Muscle of arm (tissue), 12 donors: Measurements from ENCODE around the gene ZSCAN21. TPM values are rescaled to one million over a fixed set of nuclear protein-coding genes. Genes with fewer than 3 reads are reported as not detected.

Experiments used
- DNase-seq: peaks from one replicate; pipeline ENCODE4 v3.0.0-alpha.2; 2013
- polyA plus RNA-seq, 12 donors: library from polyadenylated mRNA; unstranded; fragments of 120-200 nt; gene quantifications; one replicate each; pipeline ENCODE4 v1.2.1, GENCODE V29; 2013; ENCODE audit not compliant: insufficient read length in 12 of 12

Gene ZSCAN21
- polyA plus RNA-seq, 12 donors, result 13.2 to 17.9 (median 15.2) TPM; not detected in 1

DNA sequence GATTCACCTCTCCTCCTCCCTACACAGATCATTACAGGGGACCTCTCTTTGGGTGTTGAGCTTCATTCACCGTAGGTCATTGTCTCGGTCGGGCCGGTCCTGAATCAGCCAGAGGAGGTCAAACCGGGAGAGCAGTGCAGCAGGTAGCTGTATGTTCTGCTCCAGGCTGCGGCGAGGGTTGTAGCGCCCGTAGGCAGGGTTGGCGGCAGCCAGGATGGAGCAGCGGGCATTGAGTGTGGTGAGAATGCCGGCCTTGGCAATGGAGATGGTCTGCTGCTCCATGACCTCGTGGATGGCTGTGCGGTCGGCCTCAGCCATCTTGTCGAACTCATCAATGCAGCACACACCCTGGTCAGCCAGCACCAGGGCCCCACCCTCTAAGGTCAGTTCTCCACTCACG lies 46.1 kb downstream of the ZSCAN21 start:
- DNase-seq, result no peak

DNA sequence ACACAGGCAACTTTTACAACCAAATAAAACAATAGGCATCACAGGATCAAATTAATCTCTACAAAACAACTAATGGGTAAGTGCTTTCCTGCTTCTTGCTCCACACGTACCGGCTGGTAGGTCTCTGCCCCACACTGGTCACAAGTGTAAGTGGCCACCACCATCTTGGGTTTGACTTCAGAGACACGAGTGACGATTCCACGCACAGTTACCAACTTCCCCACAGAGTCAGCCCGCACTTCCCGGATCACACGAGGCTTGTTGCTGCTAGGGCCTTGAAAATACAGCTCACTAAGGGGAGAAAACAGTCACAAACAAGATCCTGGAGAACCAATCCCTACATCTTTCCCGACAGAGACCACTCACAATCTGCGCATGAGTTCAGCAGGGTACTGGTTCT lies 49.3 kb downstream of the ZSCAN21 start:
- DNase-seq, result no peak

DNA sequence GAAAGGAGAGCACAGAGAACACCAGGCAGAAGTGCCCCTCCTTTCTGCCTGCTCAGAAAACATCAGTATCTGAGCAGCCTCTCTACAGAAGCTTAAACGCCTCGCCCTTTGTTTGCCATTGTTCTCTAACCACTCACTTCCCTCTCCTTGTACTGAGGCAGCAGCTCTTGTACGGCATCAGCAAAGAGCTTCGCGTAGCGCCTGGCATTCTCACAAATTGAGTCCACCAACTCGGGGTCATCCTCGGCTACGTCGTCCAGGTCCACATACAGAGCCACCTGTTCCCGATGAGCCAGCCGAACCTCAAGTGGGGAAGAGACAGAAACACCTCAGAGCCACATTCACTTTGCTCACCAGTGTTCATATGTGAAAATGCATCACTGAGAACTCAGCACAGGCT lies 49.9 kb downstream of the ZSCAN21 start:
- no peak for DNase-seq

DNA sequence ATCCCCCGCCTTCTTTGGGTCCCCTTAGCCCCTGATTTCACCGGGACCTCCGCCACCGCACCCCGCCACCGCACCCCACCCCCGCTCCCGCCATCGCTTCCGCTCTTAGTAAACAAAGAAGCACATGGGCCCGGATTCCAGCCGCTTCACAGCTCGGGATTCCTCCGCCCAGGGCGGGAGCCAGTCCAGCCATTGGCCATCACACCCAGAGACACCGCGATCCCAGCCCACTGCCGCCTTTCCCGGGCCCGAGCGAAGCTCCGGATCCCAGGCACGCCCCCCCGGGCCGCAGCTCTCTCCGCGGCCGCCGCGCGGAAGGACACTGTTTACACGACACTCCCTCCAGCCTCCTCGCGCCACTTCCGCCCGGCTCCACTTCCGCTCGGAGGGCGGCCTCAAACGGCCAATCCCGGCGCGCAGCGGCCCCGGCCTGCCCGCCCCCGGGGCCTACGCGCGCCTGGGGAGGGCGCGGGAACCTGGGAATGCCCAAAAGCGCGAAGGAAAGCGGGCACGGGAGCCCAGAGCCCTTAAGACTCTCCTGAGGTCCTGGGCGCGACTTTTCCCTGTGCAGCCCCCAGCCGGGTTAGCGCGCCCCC lies 50.9 kb downstream of the ZSCAN21 start:
- DNase-seq, result peak; percentile 96

DNA sequence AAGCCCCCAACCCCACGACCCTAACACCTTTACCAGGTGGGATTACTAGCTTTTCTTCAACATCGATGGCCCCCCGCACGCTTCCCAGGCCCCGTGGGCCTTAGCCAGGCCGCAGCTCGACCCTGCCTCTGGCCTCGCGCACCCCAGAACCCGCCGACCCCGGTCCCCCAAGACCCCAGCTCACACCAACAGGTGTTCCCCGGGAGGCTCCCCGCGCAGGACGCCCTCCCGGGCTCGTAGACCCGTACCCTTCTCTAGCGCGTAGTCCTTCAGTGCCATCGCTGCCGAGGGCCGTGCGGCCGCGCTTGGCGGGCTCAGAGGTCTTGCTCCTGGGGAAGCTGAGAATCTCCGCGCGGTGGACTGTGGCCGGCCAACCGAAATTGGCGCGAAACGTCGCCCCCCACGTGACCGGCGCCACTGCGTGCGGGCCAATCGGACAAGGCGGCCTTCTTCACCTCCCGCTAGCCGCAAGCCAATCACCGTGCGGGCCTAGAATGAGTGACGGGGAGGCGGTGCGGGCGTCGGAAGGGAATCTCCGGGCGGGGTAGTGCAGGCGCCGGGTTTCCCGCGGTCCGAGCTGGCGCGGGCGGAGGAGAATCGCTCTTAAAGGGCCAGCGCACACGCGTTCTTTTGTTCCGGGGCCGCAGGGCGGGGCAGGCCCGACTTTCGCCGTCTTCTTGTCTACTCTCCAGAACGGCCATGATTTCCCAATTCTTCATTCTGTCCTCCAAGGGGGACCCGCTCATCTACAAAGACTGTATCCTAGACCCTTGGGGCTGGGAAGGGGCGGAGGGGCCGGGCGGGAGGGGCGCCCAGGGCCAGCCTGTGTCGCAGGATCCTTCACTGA lies 51.7 kb downstream of the ZSCAN21 start, which contains the start of the genes AP4M1 and MCM7:
AP4M1 (plus strand) TSS at position 628 of the 847 bp plus-strand sequence; CDS start at position 700, 72 bp downstream.
MCM7 (minus strand) TSS at position 382 of the 847 bp plus-strand sequence; CDS start at position 279, 103 bp downstream.
- DNase-seq, result peak; percentile 98

DNA sequence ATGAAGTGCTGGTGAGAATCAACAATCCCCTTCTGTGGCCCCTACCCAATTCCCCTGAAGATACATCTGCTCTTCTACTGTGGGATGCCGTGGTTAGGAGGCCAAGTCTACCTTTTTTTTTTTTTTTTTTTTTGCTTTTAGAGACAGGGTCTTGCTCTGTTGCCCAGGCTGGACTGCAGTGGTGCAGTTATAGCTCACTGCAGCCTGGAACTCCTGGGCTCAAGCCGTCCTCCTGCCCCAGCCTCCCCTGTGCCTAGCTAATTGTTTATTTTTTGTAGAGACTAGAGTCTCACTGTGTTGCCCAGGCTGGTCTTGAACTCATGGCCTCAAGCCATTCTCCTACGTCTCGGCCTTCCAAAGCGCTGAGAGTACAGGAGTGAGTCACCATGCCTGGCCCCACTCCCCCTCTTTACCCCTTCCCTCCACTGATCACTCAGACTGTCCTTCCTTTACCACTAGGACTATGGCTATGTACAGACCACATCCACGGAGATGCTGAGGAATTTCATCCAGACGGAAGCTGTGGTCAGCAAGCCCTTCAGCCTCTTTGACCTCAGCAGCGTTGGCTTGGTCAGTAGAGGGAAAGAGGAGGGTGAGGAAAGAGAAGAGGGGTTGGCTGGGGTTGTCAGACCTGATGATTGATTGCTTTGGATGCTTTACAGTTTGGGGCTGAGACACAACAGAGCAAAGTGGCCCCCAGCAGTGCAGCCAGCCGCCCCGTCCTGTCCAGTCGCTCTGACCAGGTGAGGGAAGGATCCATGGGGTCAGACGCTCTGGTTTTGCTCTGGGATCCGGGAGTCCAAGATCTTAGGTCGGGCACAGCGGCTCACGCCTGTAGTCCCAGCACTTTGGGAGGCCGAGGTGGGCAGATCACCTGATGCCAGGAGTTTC lies 53.6 kb downstream of the ZSCAN21 start:
- no peak for DNase-seq

DNA sequence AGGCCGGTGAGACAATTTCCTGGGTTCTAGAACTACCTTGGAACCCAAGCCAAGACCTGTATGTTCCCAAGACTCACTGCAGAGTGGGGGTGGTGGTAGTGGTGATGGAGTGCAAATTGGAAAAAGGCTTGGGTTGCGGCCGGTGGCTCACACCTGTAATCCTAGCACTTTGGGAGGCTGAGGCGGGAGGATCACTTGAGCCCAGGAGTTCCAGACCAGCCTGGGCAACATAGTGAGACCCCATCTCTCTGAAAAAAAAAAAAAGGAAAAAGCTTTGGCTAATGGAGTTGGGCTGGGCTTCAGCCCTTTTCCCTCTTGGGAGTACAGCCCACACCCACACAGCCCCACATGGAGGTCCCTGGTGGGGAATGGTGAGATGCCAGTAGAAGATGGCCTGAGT lies 56.0 kb downstream of the ZSCAN21 start:
- no peak for DNase-seq

DNA sequence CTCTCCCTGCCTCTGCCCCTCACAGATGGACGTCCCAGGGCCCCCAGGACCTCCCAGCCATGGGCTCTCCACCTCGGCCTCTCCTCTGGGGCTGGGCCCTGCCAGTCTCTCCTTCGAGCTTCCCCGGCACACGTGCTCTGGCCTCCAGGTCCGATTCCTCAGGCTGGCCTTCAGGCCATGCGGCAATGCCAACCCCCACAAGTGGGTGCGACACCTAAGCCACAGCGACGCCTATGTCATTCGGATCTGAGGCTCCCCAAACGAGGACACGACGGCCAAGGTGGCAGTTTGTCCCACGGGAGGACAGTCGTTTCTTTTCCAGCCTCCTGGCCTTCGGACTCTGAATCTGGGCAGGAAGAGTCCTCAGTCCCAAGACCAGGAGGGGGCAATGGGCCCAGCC lies 57.1 kb downstream of the ZSCAN21 start:
- no peak for DNase-seq

DNA sequence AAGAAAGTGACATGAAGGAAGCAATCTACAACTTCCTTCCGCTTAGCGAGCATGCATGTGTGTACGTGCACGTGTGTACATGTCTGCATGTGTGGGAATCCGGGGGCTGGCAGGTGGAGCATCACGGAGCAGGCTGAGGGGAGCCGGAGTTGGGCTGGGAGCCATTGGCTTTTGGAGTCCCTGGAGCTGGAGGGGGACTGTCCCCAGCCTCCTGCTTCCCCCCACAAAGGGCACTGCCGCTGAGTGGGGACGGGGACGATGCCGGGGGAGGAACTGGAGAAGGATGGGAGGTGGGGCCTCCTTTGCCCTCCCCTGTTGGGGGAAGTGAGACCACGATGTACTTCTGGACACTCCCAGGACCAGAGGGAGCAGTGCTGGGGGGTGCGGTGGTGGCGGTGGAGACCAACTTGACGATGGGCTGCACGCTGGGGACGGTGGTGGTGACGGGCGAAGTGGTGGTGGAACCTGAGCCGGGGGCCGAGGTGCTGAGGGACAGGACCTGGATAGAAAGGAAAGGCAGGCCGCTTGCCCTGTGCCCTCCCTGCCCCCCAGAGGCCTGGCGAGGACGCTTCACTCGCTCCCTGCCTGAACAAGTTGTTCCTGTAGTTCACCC lies 57.7 kb downstream of the ZSCAN21 start:
- DNase-seq, result no peak

DNA sequence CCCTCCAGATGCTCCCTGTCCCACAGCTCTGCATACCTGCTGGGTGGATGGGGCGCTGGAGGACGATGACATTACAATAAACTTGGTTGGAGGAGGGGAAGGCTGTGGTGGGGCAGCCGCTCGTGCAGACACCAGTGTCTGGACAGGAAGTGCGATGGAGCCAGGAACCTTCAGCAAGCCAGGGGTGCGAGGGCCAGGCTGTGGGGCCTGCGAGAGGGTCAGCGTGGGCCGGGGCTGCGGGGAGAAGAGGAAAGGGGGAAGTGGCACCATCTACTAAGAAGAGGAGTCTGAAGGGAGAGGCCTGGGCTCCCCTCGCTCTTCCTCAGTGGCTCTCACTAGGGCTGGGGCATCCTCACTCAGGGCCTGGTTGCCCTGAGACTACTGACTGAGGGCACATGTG lies 58.3 kb downstream of the ZSCAN21 start:
- no peak for DNase-seq

DNA sequence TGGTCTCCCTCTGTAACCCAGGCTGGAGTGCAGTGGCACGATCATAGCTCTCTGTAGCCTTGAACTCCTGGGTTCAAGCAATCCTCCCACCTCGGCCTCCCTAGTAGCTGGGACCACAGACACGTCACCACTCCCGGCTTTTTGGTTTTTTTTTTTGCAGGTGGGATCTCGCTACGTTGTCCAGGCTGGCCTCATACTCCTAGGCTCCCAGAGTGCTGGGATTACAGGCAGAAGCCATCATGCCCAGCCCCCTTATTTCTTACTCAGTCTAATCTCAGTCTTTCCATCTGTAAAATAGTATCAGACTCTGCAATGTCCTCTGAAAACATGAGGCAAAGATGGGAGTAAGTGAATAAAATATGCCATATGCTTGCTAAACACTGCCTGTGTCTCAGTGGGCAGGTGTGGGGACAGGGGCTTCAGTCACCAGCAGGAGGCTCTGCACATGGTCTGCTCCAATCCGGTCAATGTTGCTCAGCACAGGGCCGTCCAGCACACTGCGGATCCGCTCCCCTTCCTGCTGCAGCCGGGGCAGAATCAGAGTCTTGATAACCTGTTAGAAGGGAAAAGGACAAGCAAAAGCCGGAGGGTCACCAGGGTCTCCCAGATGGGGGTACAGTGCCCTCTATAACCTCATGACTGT lies 60.1 kb downstream of the ZSCAN21 start:
- DNase-seq, result no peak

DNA sequence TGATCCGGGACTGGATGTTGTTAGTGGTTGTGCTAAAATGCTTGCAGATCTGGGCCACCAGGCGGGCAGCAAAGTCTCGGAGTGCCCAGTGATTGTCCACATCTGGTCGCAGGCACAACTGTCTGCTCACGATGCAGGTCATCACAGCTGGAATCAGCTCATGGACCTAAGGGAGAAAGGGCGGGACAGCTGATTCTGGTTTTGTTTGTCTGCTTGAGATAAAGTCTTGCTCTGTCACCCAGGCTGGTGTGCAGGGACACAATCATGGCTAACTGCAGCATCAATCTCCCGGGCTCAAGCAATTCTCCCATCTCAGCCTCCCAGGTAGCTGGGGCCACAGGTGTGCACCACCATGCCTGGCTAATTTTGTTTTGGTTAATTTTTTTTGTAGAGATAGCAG lies 61.6 kb downstream of the ZSCAN21 start:
- no peak for DNase-seq

DNA sequence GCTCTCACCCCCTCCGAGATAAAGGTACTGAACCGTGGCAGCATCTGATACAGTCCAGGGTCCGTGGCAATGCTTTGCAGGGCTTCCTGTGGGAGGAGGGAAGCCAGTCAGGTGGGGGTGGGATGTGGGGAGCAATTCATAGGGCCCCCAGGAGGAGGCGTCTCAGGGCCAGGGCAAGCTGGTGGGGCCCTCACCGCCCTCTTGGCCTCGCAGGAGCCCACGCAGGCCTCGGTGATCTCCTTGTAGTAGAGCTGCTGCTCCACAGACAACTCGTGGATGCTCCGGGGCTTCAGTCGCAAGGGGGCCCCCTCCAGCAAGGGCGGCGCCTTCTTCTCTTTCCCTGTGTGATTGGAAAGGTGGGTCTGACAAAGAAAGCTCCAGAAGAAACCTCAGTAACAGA lies 62.3 kb downstream of the ZSCAN21 start:
- DNase-seq, result no peak

Other genes starting within 250 kb of the ZSCAN21 start
- gene CYP3A43, start 221.8 kb upstream of the ZSCAN21 start, polyA plus RNA-seq, result under 1 TPM in 5 of 12 donors, not detected in 7; 0.14 to 0.34 (median 0.20) TPM
- under 1 TPM in 1 of 12 donors, not detected in 11; 0.23 TPM for gene OR2AE1, start 172.7 kb upstream of the ZSCAN21 start, polyA plus RNA-seq
- gene TRIM4, start 130.2 kb upstream of the ZSCAN21 start, polyA plus RNA-seq, result 10 to 100 TPM in 11 of 12 donors, not detected in 1; 14.4 to 24.5 (median 16.4) TPM
- under 1 TPM in 10 of 12 donors, not detected in 2; 0.18 to 0.70 (median 0.38) TPM for gene GJC3, start 120.2 kb upstream of the ZSCAN21 start, polyA plus RNA-seq
- 1 to 10 TPM in 2 of 12 donors, under 1 TPM in 7, not detected in 3; 0.57 to 1.6 (median 0.69) TPM for gene AZGP1, start 73.7 kb upstream of the ZSCAN21 start, polyA plus RNA-seq
- gene ZKSCAN1, start 34.2 kb upstream of the ZSCAN21 start, polyA plus RNA-seq, result 10 to 100 TPM; 24.6 to 64.8 (median 33.1) TPM
- gene ZNF3, start 31.9 kb downstream of the ZSCAN21 start, polyA plus RNA-seq, result 10 to 100 TPM in 11 of 12 donors, not detected in 1; 19.9 to 34.7 (median 27.9) TPM
- 100 to 1,000 TPM in 2 of 12 donors, 10 to 100 TPM in 9, not detected in 1; 81.5 to 222 (median 91.3) TPM for gene COPS6, start 39.2 kb downstream of the ZSCAN21 start, polyA plus RNA-seq
- gene MCM7, start 51.6 kb downstream of the ZSCAN21 start, polyA plus RNA-seq, result 10 to 100 TPM in 11 of 12 donors, not detected in 1; 55.3 to 95.5 (median 71.4) TPM
- gene AP4M1, start 51.9 kb downstream of the ZSCAN21 start, polyA plus RNA-seq, result 10 to 100 TPM in 11 of 12 donors, not detected in 1; 13.9 to 25.7 (median 22.2) TPM
- 10 to 100 TPM in 11 of 12 donors, not detected in 1; 30.6 to 46.7 (median 35.1) TPM for gene TAF6, start 69.6 kb downstream of the ZSCAN21 start, polyA plus RNA-seq
- 10 to 100 TPM in 11 of 12 donors, not detected in 1; 28.6 to 50.9 (median 38.8) TPM for gene CNPY4, start 69.9 kb downstream of the ZSCAN21 start, polyA plus RNA-seq
- 1 to 10 TPM in 3 of 12 donors, under 1 TPM in 7, not detected in 2; 0.37 to 1.8 (median 0.76) TPM for gene MBLAC1, start 77.2 kb downstream of the ZSCAN21 start, polyA plus RNA-seq
- gene LAMTOR4, start 99.1 kb downstream of the ZSCAN21 start, polyA plus RNA-seq, result 100 to 1,000 TPM in 1 of 12 donors, 10 to 100 TPM in 10, not detected in 1; 51.2 to 100 (median 59.3) TPM
- 10 to 100 TPM in 5 of 12 donors, 1 to 10 TPM in 6, not detected in 1; 7.1 to 20.3 (median 9.6) TPM for gene TRAPPC14, start 108.9 kb downstream of the ZSCAN21 start, polyA plus RNA-seq
- gene GAL3ST4, start 118.8 kb downstream of the ZSCAN21 start, polyA plus RNA-seq, result 10 to 100 TPM in 7 of 12 donors, 1 to 10 TPM in 4, not detected in 1; 8.0 to 23.3 (median 10.7) TPM
- 10 to 100 TPM in 1 of 12 donors, 1 to 10 TPM in 10, not detected in 1; 4.0 to 13.7 (median 6.0) TPM for gene GPC2, start 127.6 kb downstream of the ZSCAN21 start, polyA plus RNA-seq
- gene STAG3, start 128.1 kb downstream of the ZSCAN21 start, polyA plus RNA-seq, result 10 to 100 TPM in 9 of 12 donors, 1 to 10 TPM in 2, not detected in 1; 7.3 to 36.0 (median 18.6) TPM
- 10 to 100 TPM in 2 of 12 donors, 1 to 10 TPM in 8, not detected in 2; 1.3 to 12.0 (median 6.4) TPM for gene PVRIG, start 170.2 kb downstream of the ZSCAN21 start, polyA plus RNA-seq